HG02623 (cell line): ENCODE results near the gene HIPK1.
A peak's percentile ranks its signal among the peaks of the same experiment; 100 is the strongest.

Source experiments
- ATAC-seq: cut with Tn5 transposase; IDR thresholded peaks from one replicate; pipeline ENCODE4 v1.9.1; 2021; ENCODE audit warnings: moderate library complexity; ENCODE audit not compliant: unreplicated experiment

The HIPK1 gene

GRCh38 chr1:113928941-113929749, at the start of gene HIPK1:
Gene HIPK1, plus strand, starts transcription at chr1:113929324.
- peak; percentile 59 for ATAC-seq

GRCh38 chr1:113879739-113880038, 49.4 kb upstream of the HIPK1 start:
- ATAC-seq, result no peak

GRCh38 chr1:113881661-113882060, 47.5 kb upstream of the HIPK1 start:
- no peak for ATAC-seq

- ATAC-seq, result no peak
These were observed 42.4 kb upstream of the HIPK1 start for GRCh38 chr1:113886417-113887401.

GRCh38 chr1:113887402-113888175, 41.5 kb upstream of the HIPK1 start, which contains the start of gene BCL2L15:
Gene BCL2L15, minus strand, starts transcription at chr1:113887581. Its CDS starts 206 bp downstream, at chr1:113887375.
- ATAC-seq, result no peak

- ATAC-seq, result no peak
These were observed 38.3 kb upstream of the HIPK1 start for GRCh38 chr1:113890816-113891215.

GRCh38 chr1:113891631-113892220, 37.4 kb upstream of the HIPK1 start:
- ATAC-seq, result no peak

- no peak for ATAC-seq
These were observed 35.9 kb upstream of the HIPK1 start for GRCh38 chr1:113893267-113893666.

- ATAC-seq, result no peak
These were observed 34.0 kb upstream of the HIPK1 start for GRCh38 chr1:113895098-113895497.

GRCh38 chr1:113895961-113896360, 33.2 kb upstream of the HIPK1 start:
- ATAC-seq, result no peak

GRCh38 chr1:113898241-113898814, 30.8 kb upstream of the HIPK1 start:
- no peak for ATAC-seq

GRCh38 chr1:113899111-113899510, 30.0 kb upstream of the HIPK1 start:
- ATAC-seq, result no peak

GRCh38 chr1:113901191-113901590, 27.9 kb upstream of the HIPK1 start:
- no peak for ATAC-seq

- no peak for ATAC-seq
These were observed 25.4 kb upstream of the HIPK1 start for GRCh38 chr1:113903501-113904292.

- peak; percentile 22 for ATAC-seq
These were observed 24.8 kb upstream of the HIPK1 start for GRCh38 chr1:113904293-113904673.

- ATAC-seq, result peak; percentile 87
These were observed 24.3 kb upstream of the HIPK1 start, which contains the start of the genes AP4B1 and DCLRE1B for GRCh38 chr1:113904674-113905434. Gene AP4B1, minus strand, starts transcription at chr1:113904799. Its CDS starts 82 bp downstream, at chr1:113904717. Gene DCLRE1B, plus strand, starts transcription at chr1:113905326. Its CDS starts 261 bp downstream, at chr1:113905587.

GRCh38 chr1:113905435-113905861, 23.7 kb upstream of the HIPK1 start:
- no peak for ATAC-seq

- no peak for ATAC-seq
These were observed 16.4 kb upstream of the HIPK1 start for GRCh38 chr1:113912594-113913311.
